Prostate gland (tissue), 2 donors: ENCODE results near the gene XPR1.
"Not testable (repeated sequence)": the region's sequence is repeated elsewhere in the genome, so short reads cannot be mapped to it uniquely, and the experiment has no call there.

Source experiments
- CTCF ChIP-seq, 4 experiments: fragments of 200-600 bp in 2 of 4; fragments of 450-650 bp in 2 of 4; sonication (generic) in 2 of 4; IDR thresholded peaks; 1 replicate in 3 of 4; 2 replicates in 1 of 4; pipeline ENCODE4 v1.5.1; 2016 to 2019; ENCODE audit warnings: antibody characterized with exemption in 4 of 4, mild to moderate bottlenecking in 2 of 4, moderate library complexity in 2 of 4
- POLR2A ChIP-seq: fragments of 450-650 bp; IDR thresholded peaks from one replicate; pipeline ENCODE4 v1.6.1; 2016; ENCODE audit warnings: antibody characterized with exemption, mild to moderate bottlenecking
- POLR2AphosphoS5 ChIP-seq: sonication (generic); formaldehyde crosslinking; IDR thresholded peaks from one replicate; pipeline ENCODE4 v1.6.1; 2017; ENCODE audit warnings: antibody characterized with exemption

GRCh38 chr1:180791152-180791551 is 159.3 kb downstream of the XPR1 start:
- not testable (repeated sequence) for TF ChIP-seq CTCF (IDR thresholded peaks at IDR 0.05); POLR2A; POLR2AphosphoS5
